ENCODE results near the gene NNMT.
A peak's percentile ranks its signal among the peaks of the same experiment; 100 is the strongest.

Gene NNMT

GRCh38 chr11:114250993-114251814, 45.0 kb upstream of the NNMT start:
- Histone ChIP-seq H3K36me3 (ENCODE audit: control insufficient read depth, low read length) (no peaks in the 10 kb centered on the region), H3K4me2 (ENCODE audit: low read length) (no peak overlapping the region; the same call in 1 of the 2 replicates), H4K20me1 (ENCODE audit: control insufficient read depth, insufficient read depth, low read depth, low read length) (no peaks in the 10 kb centered on the region), H3F3A (ENCODE audit: control insufficient read depth, insufficient read depth) (no peaks in the 10 kb centered on the region), H3K4me3 (ENCODE audit: low read length) (no peak overlapping the region), H3K4me1 (ENCODE audit: control insufficient read depth, low read length) (0 out of 2 replicates have a peak, but pooled peaks cover 4% of the 10 kb centered on the region), H3K27ac (ENCODE audit: low read depth, low read length) (no peak overlapping the region), H3K9me2 (replicated peaks; ENCODE audit: control insufficient read depth, low read length) (no peaks in the 10 kb centered on the region), H3K27me3 (ENCODE audit: control insufficient read depth, low read length) (no peaks in the 10 kb centered on the region), H3K9me3 (ENCODE audit: control insufficient read depth, insufficient read depth, low read length) (no peaks in the 10 kb centered on the region), H3K79me2 (ENCODE audit: control insufficient read depth, low read length) (no peaks in the 10 kb centered on the region)
- TF ChIP-seq EZH2phosphoT487 (IDR thresholded peaks at IDR 0.05; ENCODE audit: borderline replicate concordance, low read length), result no peak

DNA sequence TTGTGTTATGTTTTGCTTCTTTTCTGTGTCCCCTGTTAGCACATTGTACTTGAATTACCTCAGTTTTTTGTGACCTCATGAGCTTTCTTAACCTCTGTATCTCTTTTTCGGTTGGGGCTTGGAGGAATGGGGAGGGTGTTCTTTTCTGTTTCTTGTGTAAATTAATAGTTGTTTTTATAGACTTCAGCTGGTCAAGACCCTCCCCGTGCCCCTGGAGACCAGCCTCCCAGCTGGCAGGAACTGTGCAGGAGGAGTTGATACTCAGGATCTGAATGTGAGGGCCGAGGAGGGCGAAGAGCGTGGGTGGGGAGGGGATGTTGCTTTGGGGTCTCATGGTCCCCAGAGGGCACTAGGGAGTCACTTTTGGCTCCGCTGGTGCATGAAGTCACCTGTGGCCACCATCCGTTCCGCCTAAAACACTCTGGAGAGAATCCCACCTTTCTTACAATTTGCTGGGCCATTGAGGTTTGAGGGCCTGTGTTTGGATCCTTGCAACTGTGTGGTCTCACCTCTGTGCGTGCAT, 44.3 kb upstream of the NNMT start:
- Histone ChIP-seq H4K20me1 (ENCODE audit: control insufficient read depth, insufficient read depth, low read depth, low read length) (no peaks in the 10 kb centered on the region), H3K36me3 (ENCODE audit: control insufficient read depth, low read length) (no peaks in the 10 kb centered on the region), H3K9me3 (ENCODE audit: control insufficient read depth, insufficient read depth, low read length) (no peaks in the 10 kb centered on the region), H3K4me1 (ENCODE audit: control insufficient read depth, low read length) (0 out of 2 replicates have a peak, but pooled peaks cover 4% of the 10 kb centered on the region), H3K4me2 (ENCODE audit: low read length) (no peak overlapping the region; the same call in 1 of the 2 replicates), H3K27ac (ENCODE audit: low read depth, low read length) (no peak overlapping the region), H3K4me3 (ENCODE audit: low read length) (no peak overlapping the region), H3F3A (ENCODE audit: control insufficient read depth, insufficient read depth) (no peaks in the 10 kb centered on the region), H3K9me2 (replicated peaks; ENCODE audit: control insufficient read depth, low read length) (no peaks in the 10 kb centered on the region), H3K79me2 (ENCODE audit: control insufficient read depth, low read length) (no peaks in the 10 kb centered on the region), H3K27me3 (ENCODE audit: control insufficient read depth, low read length) (no peaks in the 10 kb centered on the region)
- TF ChIP-seq EZH2phosphoT487 (IDR thresholded peaks at IDR 0.05; ENCODE audit: borderline replicate concordance, low read length) (no peak), CTCF (IDR thresholded peaks at IDR 0.05; ENCODE audit: low read depth, low read length, poor library complexity, severe bottlenecking) (peak; percentile 33)

DNA sequence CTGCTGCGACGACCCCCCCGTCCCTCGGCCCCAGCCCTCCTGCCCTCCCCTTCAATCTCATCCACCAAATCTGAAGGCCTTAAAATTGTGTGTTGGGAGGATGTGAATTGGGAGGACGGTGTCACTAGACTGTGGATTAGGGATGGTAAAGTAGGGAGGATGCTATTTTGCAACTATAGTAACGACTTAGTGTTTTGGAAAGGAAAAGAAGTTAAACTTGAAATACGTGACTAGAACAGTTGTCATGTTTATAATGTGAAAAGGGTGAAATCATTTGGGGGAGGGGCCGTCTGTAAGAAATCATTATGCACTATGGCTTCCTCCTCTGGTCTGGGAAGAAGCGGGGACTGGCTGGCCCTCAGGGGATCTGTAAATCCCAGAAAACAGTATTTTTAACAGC, 43.4 kb upstream of the NNMT start:
- Histone ChIP-seq H3K4me1 (ENCODE audit: control insufficient read depth, low read length) (0 out of 2 replicates have a peak, but pooled peaks cover 4% of the 10 kb centered on the region), H3K27ac (ENCODE audit: low read depth, low read length) (no peak overlapping the region), H3K9me2 (replicated peaks; ENCODE audit: control insufficient read depth, low read length) (no peaks in the 10 kb centered on the region), H4K20me1 (ENCODE audit: control insufficient read depth, insufficient read depth, low read depth, low read length) (no peaks in the 10 kb centered on the region), H3K4me3 (ENCODE audit: low read length) (no peak overlapping the region), H3K27me3 (ENCODE audit: control insufficient read depth, low read length) (no peaks in the 10 kb centered on the region), H3K36me3 (ENCODE audit: control insufficient read depth, low read length) (no peaks in the 10 kb centered on the region), H3K4me2 (ENCODE audit: low read length) (no peak overlapping the region), H3K79me2 (ENCODE audit: control insufficient read depth, low read length) (no peaks in the 10 kb centered on the region), H3K9me3 (ENCODE audit: control insufficient read depth, insufficient read depth, low read length) (no peaks in the 10 kb centered on the region), H3F3A (ENCODE audit: control insufficient read depth, insufficient read depth) (no peaks in the 10 kb centered on the region)
- TF ChIP-seq CTCF (IDR thresholded peaks at IDR 0.05; ENCODE audit: low read depth, low read length, poor library complexity, severe bottlenecking) (no peak), EZH2phosphoT487 (IDR thresholded peaks at IDR 0.05; ENCODE audit: borderline replicate concordance, low read length) (no peak)

GRCh38 chr11:114253771-114254170, 42.4 kb upstream of the NNMT start:
- Histone ChIP-seq H4K20me1 (ENCODE audit: control insufficient read depth, insufficient read depth, low read depth, low read length) (no peaks in the 10 kb centered on the region), H3K4me1 (ENCODE audit: control insufficient read depth, low read length) (peaks cover 10% of the 10 kb centered on the region), H3F3A (ENCODE audit: control insufficient read depth, insufficient read depth) (no peaks in the 10 kb centered on the region), H3K27ac (ENCODE audit: low read depth, low read length) (no peak overlapping the region), H3K79me2 (ENCODE audit: control insufficient read depth, low read length) (no peaks in the 10 kb centered on the region), H3K27me3 (ENCODE audit: control insufficient read depth, low read length) (no peaks in the 10 kb centered on the region), H3K9me2 (replicated peaks; ENCODE audit: control insufficient read depth, low read length) (no peaks in the 10 kb centered on the region), H3K4me2 (ENCODE audit: low read length) (no peak overlapping the region), H3K9me3 (ENCODE audit: control insufficient read depth, insufficient read depth, low read length) (no peaks in the 10 kb centered on the region), H3K4me3 (ENCODE audit: low read length) (no peak overlapping the region), H3K36me3 (ENCODE audit: control insufficient read depth, low read length) (no peaks in the 10 kb centered on the region)
- TF ChIP-seq EZH2phosphoT487 (IDR thresholded peaks at IDR 0.05; ENCODE audit: borderline replicate concordance, low read length) (no peak), CTCF (IDR thresholded peaks at IDR 0.05; ENCODE audit: low read depth, low read length, poor library complexity, severe bottlenecking) (no peak)
